Naive thymus-derived CD8-positive, alpha-beta T cell (primary cell): Measurements from ENCODE around the gene FUZ. TPM values are rescaled to one million over a fixed set of nuclear protein-coding genes. Genes with fewer than 3 reads are reported as not detected.
A peak's percentile ranks its signal among the peaks of the same experiment; 100 is the strongest.

Experiments
- ATAC-seq, 2 donors: fragments of 150-1000 bp; cut with Tn5 transposase in 1 of 2; sonication (Bioruptor Pico), chemical (Tn5 transposase) in 1 of 2; 1 replicate in 1 of 2; 2 replicates in 1 of 2; pipeline ENCODE4 v1.10.0; 2021; ENCODE audit warnings: mild to moderate bottlenecking in 2 of 2, moderate library complexity in 2 of 2
- POLR2A ChIA-PET: fragments of 350-600 bp; sonication (Branson Sonifier 250); formaldehyde crosslinking; loops from one replicate; lab custom pipeline; 2021; ENCODE audit warnings: antibody characterized with exemption; lab: Charles Lee
- DNase-seq, 10 donors: peaks; one replicate each; pipeline versions ENCODE4 v3.0.0 to v3.0.0-alpha.2; 2020 to 2022
- H3K27ac Mint-ChIP-seq, 10 donors: one replicate each; pipeline ENCODE4 v1.8.0; 2020 to 2022; ENCODE audit warnings: mild to moderate bottlenecking in 10 of 10, mixed read lengths in 10 of 10, moderate library complexity in 4 of 10, inconsistent platforms in 1 of 10
- H3K27me3 Mint-ChIP-seq, 5 donors: one replicate each; pipeline ENCODE4 v1.8.0; 2021 to 2022; ENCODE audit warnings: mixed read lengths in 5 of 5
- H3K36me3 Mint-ChIP-seq, 3 donors: one replicate each; pipeline ENCODE4 v1.8.0; 2020 to 2022; ENCODE audit warnings: mixed read lengths in 3 of 3, mild to moderate bottlenecking in 2 of 3, inconsistent platforms in 1 of 3
- H3K4me1 Mint-ChIP-seq, 4 donors: one replicate each; pipeline ENCODE4 v1.8.0; 2021 to 2022; ENCODE audit warnings: mixed read lengths in 4 of 4
- H3K4me3 Mint-ChIP-seq, 10 donors: one replicate each; pipeline ENCODE4 v1.8.0; 2020 to 2022; ENCODE audit warnings: mild to moderate bottlenecking in 10 of 10, mixed read lengths in 10 of 10, moderate library complexity in 6 of 10, inconsistent platforms in 1 of 10
- H3K9me3 Mint-ChIP-seq, 9 donors: one replicate each; pipeline ENCODE4 v1.8.0; 2020 to 2022; ENCODE audit warnings: mixed read lengths in 9 of 9, mild to moderate bottlenecking in 3 of 9, inconsistent platforms in 1 of 9, moderate library complexity in 1 of 9
- polyA plus RNA-seq, 3 donors: library from polyadenylated mRNA; unstranded; fragments of 300-500 nt; fragmentation: Illumina TruSeq; gene quantifications; one replicate each; pipeline ENCODE4 v1.2.3, GENCODE V29; 2021
- total RNA-seq, 8 experiments: library from RNA in 2 of 8; stranded (reverse) in 2 of 8; gene quantifications; one replicate each; pipeline ENCODE4 v1.2.3 and lab custom pipeline; 2021 to 2026

Gene FUZ
- total and polyA plus RNA-seq, 5 experiments from 2014 or later, result 5.4 to 28.8 (median 7.5) TPM

GRCh38 chr19:49800771-49801170 is 12.3 kb downstream of the FUZ start:
- POLR2A ChIA-PET, result no interaction called here
- DNase-seq (no peak), ATAC-seq (no peak)
- Mint-ChIP-seq H3K4me1 (no peaks in the 10 kb centered on the region), H3K4me3 (no peak overlapping the region), H3K9me3 (no peaks in the 10 kb centered on the region), H3K36me3 (peaks cover 0 to 63% (median 8%) of the 10 kb centered on the region in 3 donors), H3K27me3 (no peaks in the 10 kb centered on the region), H3K27ac (no peak overlapping the region)

GRCh38 chr19:49799798-49800376 is 13.2 kb downstream of the FUZ start:
- H3K4me3 Mint-ChIP-seq, result no peak overlapping the region
- DNase-seq, result no peak
- H3K27ac Mint-ChIP-seq, result no peak overlapping the region
- no peaks in the 10 kb centered on the region for H3K9me3 Mint-ChIP-seq
- no peaks in the 10 kb centered on the region for H3K27me3 Mint-ChIP-seq
- no peaks in the 10 kb centered on the region for H3K4me1 Mint-ChIP-seq
- peaks cover 0 to 71% (median 10%) of the 10 kb centered on the region in 3 donors for H3K36me3 Mint-ChIP-seq
- ATAC-seq, result no peak
- POLR2A ChIA-PET, result no interaction called here

GRCh38 chr19:49799271-49799797 is 13.8 kb downstream of the FUZ start:
- ATAC-seq, result no peak
- H3K27me3 Mint-ChIP-seq, result no peaks in the 10 kb centered on the region
- peaks cover 0 to 76% (median 10%) of the 10 kb centered on the region in 3 donors for H3K36me3 Mint-ChIP-seq
- H3K9me3 Mint-ChIP-seq, result no peaks in the 10 kb centered on the region
- peak overlapping the region in 1 of 10 donors; percentile 14 for H3K27ac Mint-ChIP-seq
- POLR2A ChIA-PET, result no interaction called here
- H3K4me3 Mint-ChIP-seq, result no peak overlapping the region
- H3K4me1 Mint-ChIP-seq, result no peaks in the 10 kb centered on the region
- no peak for DNase-seq

GRCh38 chr19:49798574-49798973 is 14.5 kb downstream of the FUZ start:
- no peak for ATAC-seq
- POLR2A ChIA-PET, result no interaction called here
- Mint-ChIP-seq H3K9me3 (no peaks in the 10 kb centered on the region), H3K4me3 (no peak overlapping the region), H3K27me3 (no peaks in the 10 kb centered on the region), H3K27ac (no peak overlapping the region), H3K4me1 (no peaks in the 10 kb centered on the region), H3K36me3 (peaks cover 0 to 78% (median 9%) of the 10 kb centered on the region in 3 donors)
- no peak for DNase-seq

GRCh38 chr19:49795615-49796014 is 17.5 kb downstream of the FUZ start:
- POLR2A ChIA-PET, result no interaction called here
- Mint-ChIP-seq H3K9me3 (no peaks in the 10 kb centered on the region), H3K27me3 (no peaks in the 10 kb centered on the region), H3K4me3 (no peak overlapping the region), H3K27ac (peak overlapping the region in 1 of 10 donors; percentile 14), H3K36me3 (peaks cover 0 to 81% (median 9%) of the 10 kb centered on the region in 3 donors), H3K4me1 (peaks cover 0 to 1% (median 0%) of the 10 kb centered on the region in 4 donors)
- DNase-seq, result no peak
- no peak for ATAC-seq

GRCh38 chr19:49793561-49793840 is 19.6 kb downstream of the FUZ start:
- H3K4me3 Mint-ChIP-seq, result no peak overlapping the region
- no peak for DNase-seq
- no peaks in the 10 kb centered on the region for H3K9me3 Mint-ChIP-seq
- ATAC-seq, result no peak
- H3K27ac Mint-ChIP-seq, result peak overlapping the region in 1 of 10 donors; percentile 11
- H3K27me3 Mint-ChIP-seq, result no peaks in the 10 kb centered on the region
- H3K4me1 Mint-ChIP-seq, result peaks cover 0 to 9% (median 3%) of the 10 kb centered on the region in 4 donors
- peaks cover 0 to 76% (median 9%) of the 10 kb centered on the region in 3 donors for H3K36me3 Mint-ChIP-seq
- POLR2A ChIA-PET, result interaction anchor here (0.7 kb wide), 1 partner anchor 174 kb away, joined by 3 read pairs; no protein-coding TSS in a partner anchor

GRCh38 chr19:49792829-49793560 is 20.1 kb downstream of the FUZ start:
- H3K9me3 Mint-ChIP-seq, result no peaks in the 10 kb centered on the region
- ATAC-seq (no peak), DNase-seq (no peak)
- H3K4me1 Mint-ChIP-seq, result peaks cover 0 to 9% (median 5%) of the 10 kb centered on the region in 4 donors
- POLR2A ChIA-PET, result no interaction called here
- H3K27ac Mint-ChIP-seq, result no peak overlapping the region
- no peak overlapping the region for H3K4me3 Mint-ChIP-seq
- no peaks in the 10 kb centered on the region for H3K27me3 Mint-ChIP-seq
- H3K36me3 Mint-ChIP-seq, result peaks cover 0 to 76% (median 9%) of the 10 kb centered on the region in 3 donors

- Mint-ChIP-seq H3K9me3 (no peaks in the 10 kb centered on the region), H3K4me1 (peaks cover 0 to 9% (median 7%) of the 10 kb centered on the region in 4 donors), H3K36me3 (peaks cover 0 to 76% (median 7%) of the 10 kb centered on the region in 3 donors)
Measured at GRCh38 chr19:49791776-49792445, 21.2 kb downstream of the FUZ start.

GRCh38 chr19:49790866-49791265 is 22.2 kb downstream of the FUZ start:
- Mint-ChIP-seq H3K27ac (no peak overlapping the region), H3K4me3 (no peak overlapping the region), H3K36me3 (peaks cover 0 to 74% (median 7%) of the 10 kb centered on the region in 3 donors), H3K4me1 (peaks cover 0 to 12% (median 7%) of the 10 kb centered on the region in 4 donors), H3K9me3 (no peaks in the 10 kb centered on the region), H3K27me3 (no peaks in the 10 kb centered on the region)
- POLR2A ChIA-PET, result no interaction called here
- ATAC-seq, result no peak
- no peak for DNase-seq

More at GRCh38 chr19:49791776-49792445, 21.2 kb downstream of the FUZ start:
- Mint-ChIP-seq H3K4me3 (no peak overlapping the region), H3K27me3 (no peaks in the 10 kb centered on the region), H3K27ac (peak overlapping the region in 1 of 10 donors; percentile 17)
- POLR2A ChIA-PET, result no interaction called here
- DNase-seq (no peak), ATAC-seq (no peak)

GRCh38 chr19:49788857-49789256 is 24.2 kb downstream of the FUZ start:
- POLR2A ChIA-PET, result no interaction called here
- Mint-ChIP-seq H3K9me3 (no peaks in the 10 kb centered on the region), H3K27ac (no peak overlapping the region), H3K27me3 (no peaks in the 10 kb centered on the region), H3K4me1 (peaks cover 0 to 18% (median 7%) of the 10 kb centered on the region in 4 donors), H3K4me3 (no peak overlapping the region), H3K36me3 (peaks cover 5 to 71% (median 7%) of the 10 kb centered on the region in 3 donors)
- ATAC-seq, result no peak
- DNase-seq, result no peak

- H3K4me3 Mint-ChIP-seq, result no peak overlapping the region
- ATAC-seq (no peak), DNase-seq (no peak)
- no peaks in the 10 kb centered on the region for H3K9me3 Mint-ChIP-seq
- POLR2A ChIA-PET, result no interaction called here
- no peak overlapping the region for H3K27ac Mint-ChIP-seq
- peaks cover 0 to 18% (median 7%) of the 10 kb centered on the region in 4 donors for H3K4me1 Mint-ChIP-seq
- peaks cover 7 to 74% (median 10%) of the 10 kb centered on the region in 3 donors for H3K36me3 Mint-ChIP-seq
- no peaks in the 10 kb centered on the region for H3K27me3 Mint-ChIP-seq
Measured at GRCh38 chr19:49787746-49788145, 25.3 kb downstream of the FUZ start.

- Mint-ChIP-seq H3K36me3 (peaks cover 7 to 70% (median 10%) of the 10 kb centered on the region in 3 donors), H3K27me3 (no peaks in the 10 kb centered on the region), H3K4me1 (peaks cover 0 to 18% (median 8%) of the 10 kb centered on the region in 4 donors), H3K4me3 (no peak overlapping the region), H3K27ac (peak overlapping the region in 2 of 10 donors; percentile 61 to 73), H3K9me3 (no peaks in the 10 kb centered on the region)
- POLR2A ChIA-PET, result interaction anchor here (0.6 kb wide), 1 partner anchor 21 kb away, joined by 4 read pairs; no protein-coding TSS in a partner anchor
- DNase-seq (no peak), ATAC-seq (no peak)
Measured at GRCh38 chr19:49786376-49786820, 26.7 kb downstream of the FUZ start.
